Fibroblast of skin of left biceps (primary cell): ENCODE results near the gene TCTN1.
"Not testable (repeated sequence)": the region's sequence is repeated elsewhere in the genome, so short reads cannot be mapped to it uniquely, and the experiment has no call there.

Experiments
- DNase-seq, 2 experiments: peaks; one replicate each; pipeline ENCODE4 v3.0.0-alpha.2; 2013; ENCODE audit warnings: low read depth in 2 of 2

The TCTN1 gene

GRCh38 chr12:110585231-110585799 lies 28.6 kb upstream of the TCTN1 start:
- DNase-seq, result no peak

GRCh38 chr12:110587102-110587501 lies 26.8 kb upstream of the TCTN1 start:
- not testable (repeated sequence) for DNase-seq

- DNase-seq, result no peak
Observed at GRCh38 chr12:110590059-110590458, 23.9 kb upstream of the TCTN1 start.

GRCh38 chr12:110590806-110591326 lies 23.1 kb upstream of the TCTN1 start:
- DNase-seq, result no peak

GRCh38 chr12:110591451-110592051 lies 22.4 kb upstream of the TCTN1 start:
- DNase-seq, result no peak

GRCh38 chr12:110592078-110592477 lies 21.9 kb upstream of the TCTN1 start:
- DNase-seq, result no peak

GRCh38 chr12:110592919-110593318 lies 21.0 kb upstream of the TCTN1 start:
- not testable (repeated sequence) for DNase-seq

GRCh38 chr12:110597885-110598284 lies 16.0 kb upstream of the TCTN1 start:
- no peak for DNase-seq

GRCh38 chr12:110599334-110599733 lies 14.6 kb upstream of the TCTN1 start:
- no peak for DNase-seq

GRCh38 chr12:110600254-110600653 lies 13.7 kb upstream of the TCTN1 start:
- no peak for DNase-seq

- DNase-seq, result not testable (repeated sequence)
Observed at GRCh38 chr12:110602085-110602814, 11.7 kb upstream of the TCTN1 start.

GRCh38 chr12:110606253-110606611 lies 7.7 kb upstream of the TCTN1 start:
- no peak for DNase-seq

GRCh38 chr12:110613071-110613770 lies 708 bp upstream of the TCTN1 start:
- DNase-seq, result no peak

GRCh38 chr12:110615171-110615570 lies 1.2 kb downstream of the TCTN1 start:
- no peak for DNase-seq

GRCh38 chr12:110616471-110617115 lies 2.7 kb downstream of the TCTN1 start:
- DNase-seq, result no peak

- no peak for DNase-seq
Observed at GRCh38 chr12:110619534-110619953, 5.6 kb downstream of the TCTN1 start.

- no peak for DNase-seq
Observed at GRCh38 chr12:110622582-110622981, 8.7 kb downstream of the TCTN1 start.

GRCh38 chr12:110627500-110628195 lies 13.7 kb downstream of the TCTN1 start:
- no peak for DNase-seq

GRCh38 chr12:110635055-110635454 lies 21.1 kb downstream of the TCTN1 start:
- DNase-seq, result no peak

GRCh38 chr12:110636516-110636915 lies 22.6 kb downstream of the TCTN1 start:
- DNase-seq, result no peak

GRCh38 chr12:110637869-110638441 lies 24.0 kb downstream of the TCTN1 start:
- no peak for DNase-seq
